Endothelial cell of umbilical vein (primary cell): ENCODE data around the gene ETV1. TPM values are rescaled to one million over a fixed set of nuclear protein-coding genes. Genes with fewer than 3 reads are reported as not detected.

Experiments
- BruUV-seq: library from RNA; stranded (reverse); fragments of 400-500 nt; replicated peaks from 2 replicates; lab custom pipeline; 2021; lab: Mats Ljungman, UMichigan
- CTCF ChIA-PET: fragments of 300-600, 350-600 bp; sonication (Branson Sonifier 250); formaldehyde crosslinking; loops from one replicate; lab custom pipeline; 2021; ENCODE audit warnings: antibody characterized with exemption, inconsistent platforms; lab: Charles Lee
- POLR2A ChIA-PET: fragments of 300-600, 350-600 bp; sonication (Branson Sonifier 250); formaldehyde crosslinking; loops from one replicate; lab custom pipeline; 2021; ENCODE audit warnings: antibody characterized with exemption, inconsistent platforms; lab: Charles Lee
- DNase-seq: peaks from one replicate; pipeline ENCODE4 v3.0.0-alpha.2; 2011; ENCODE audit warnings: low read depth, low spot score
- FAIRE-seq: peaks from 2 replicates; lab custom pipeline; 2011; peaks lifted over from hg19 to GRCh38; lab: Jason Lieb, UNC
- H2AFZ ChIP-seq: 2 replicates; pipeline ENCODE4 v1.6.0; 2012; ENCODE audit warnings: low read depth, low read length, control low read depth, inconsistent platforms
- H3K27ac ChIP-seq: 2 replicates; pipeline ENCODE4 v1.5.1; 2011; ENCODE audit warnings: low read depth, mild to moderate bottlenecking, control low read depth, low read length, moderate library complexity; ENCODE audit not compliant: insufficient read depth
- H3K27me3 ChIP-seq, 2 experiments: 2 replicates each; pipeline versions ENCODE4 v1.6.0 to v1.6.1; 2011; ENCODE audit warnings: low read length in 2 of 2, mixed read lengths in 1 of 2; ENCODE audit not compliant: control insufficient read depth in 2 of 2, insufficient read depth in 2 of 2
- H3K36me3 ChIP-seq, 2 experiments: 2 replicates in 1 of 2; 3 replicates in 1 of 2; pipeline ENCODE4 v1.5.1; 2011; ENCODE audit warnings: low read length in 2 of 2, mild to moderate bottlenecking in 1 of 2, moderate library complexity in 1 of 2; ENCODE audit not compliant: control insufficient read depth in 2 of 2, insufficient read depth in 2 of 2; ENCODE audit errors: extremely low read depth in 1 of 2
- H3K4me1 ChIP-seq: 3 replicates; pipeline ENCODE4 v1.5.1; 2011; ENCODE audit warnings: mild to moderate bottlenecking, low read length; ENCODE audit not compliant: control insufficient read depth, insufficient read depth; ENCODE audit errors: extremely low read depth
- H3K4me2 ChIP-seq: 2 replicates; pipeline ENCODE4 v1.6.1; 2011; ENCODE audit warnings: low read length, control low read depth, mixed read lengths; ENCODE audit not compliant: insufficient read depth
- H3K4me3 ChIP-seq, 3 experiments: fragments of 200-600 bp in 1 of 3; sonication (generic), shearing (Covaris generic) in 1 of 3; replicated peaks in 1 of 3; 2 replicates each; pipeline ENCODE4 v1.5.1; 2011 to 2016; ENCODE audit warnings: control low read depth in 3 of 3, low read length in 3 of 3, mild to moderate bottlenecking in 2 of 3, inconsistent platforms in 1 of 3, low read depth in 1 of 3, moderate library complexity in 1 of 3; ENCODE audit not compliant: insufficient read depth in 1 of 3
- H3K79me2 ChIP-seq: 2 replicates; pipeline ENCODE4 v1.6.0; 2012; ENCODE audit warnings: low read length, inconsistent platforms; ENCODE audit not compliant: control insufficient read depth, insufficient read depth
- H3K9ac ChIP-seq: replicated peaks from 2 replicates; pipeline ENCODE3; 2011; ENCODE audit warnings: low read length, control low read depth; ENCODE audit not compliant: insufficient read depth; ENCODE audit errors: extremely low read depth
- H3K9me1 ChIP-seq: replicated peaks from 3 replicates; pipeline ENCODE4 v1.6.0; 2011; ENCODE audit warnings: mild to moderate bottlenecking, low read length; ENCODE audit not compliant: control insufficient read depth, insufficient read depth; ENCODE audit errors: extremely low read depth
- H3K9me3 ChIP-seq: replicated peaks from 2 replicates; pipeline ENCODE4 v1.5.1; 2012; ENCODE audit warnings: low read length, inconsistent platforms; ENCODE audit not compliant: control insufficient read depth, insufficient read depth
- H4K20me1 ChIP-seq: replicated peaks from 2 replicates; pipeline ENCODE3; 2011; ENCODE audit warnings: mild to moderate bottlenecking, low read length; ENCODE audit not compliant: control insufficient read depth, insufficient read depth; ENCODE audit errors: extremely low read depth
- CTCF ChIP-seq, 2 donors: IDR thresholded peaks; 1 replicate in 1 of 2; 2 replicates in 1 of 2; pipeline ENCODE4 v1.5.1; 2011; ENCODE audit warnings: low read length in 2 of 2, mild to moderate bottlenecking in 2 of 2, moderate library complexity in 2 of 2, control low read depth in 1 of 2, inconsistent platforms in 1 of 2, low read depth in 1 of 2; ENCODE audit not compliant: insufficient read depth in 1 of 2; ENCODE audit errors: extremely low read depth in 1 of 2
- FOS ChIP-seq: IDR thresholded peaks from 2 replicates; pipeline ENCODE4 v1.6.1; 2011; ENCODE audit warnings: mild to moderate bottlenecking, low read length, moderate library complexity, borderline replicate concordance; ENCODE audit not compliant: insufficient read depth
- GATA2 ChIP-seq: IDR thresholded peaks from 2 replicates; pipeline ENCODE4 v1.7.0; 2011; ENCODE audit warnings: low read depth, mild to moderate bottlenecking, moderate library complexity, mixed read lengths, low read length; ENCODE audit not compliant: insufficient read length, insufficient read depth
- JUN ChIP-seq: IDR thresholded peaks from 2 replicates; pipeline ENCODE4 v1.6.1; 2011; ENCODE audit warnings: borderline replicate concordance, low read depth; ENCODE audit not compliant: insufficient read length, insufficient read depth
- MAX ChIP-seq: IDR thresholded peaks from 2 replicates; pipeline ENCODE4 v1.6.1; 2011; ENCODE audit not compliant: insufficient read depth, insufficient read length
- MYC ChIP-seq: IDR thresholded peaks from one replicate; pipeline ENCODE4 v1.6.1; 2011; ENCODE audit warnings: mild to moderate bottlenecking, low read depth, low read length
- dilution Hi-C: fragments of 300-500 bp; cut with MboI; formaldehyde crosslinking; loops from one replicate; pipeline ENCODE4 v1.15.0; 2019; ENCODE audit warnings: low sequenced_read_pairs; ENCODE audit not compliant: extremely low pct_ligation_motif_present
- intact Hi-C: fragments of 100-400 bp; cut with micrococcal nuclease; formaldehyde crosslinking; loops from one replicate; pipeline ENCODE4 v1.10.0; 2022
- polyA plus RNA-seq, 4 experiments: library from polyadenylated mRNA; depleted of rRNA in 3 of 4; stranded (reverse) in 3 of 4; unstranded in 1 of 4; fragments of >200 nt; gene quantifications; 2 replicates each; pipeline versions ENCODE4 v1.2.1 to v1.2.3, GENCODE V29; 2011 to 2012; ENCODE audit warnings: missing spikeins in 1 of 4
- total RNA-seq: library from RNA; stranded (reverse); gene quantifications from 2 replicates; pipeline ENCODE4 v1.2.3, GENCODE V29; 2021

Gene ETV1
- total and polyA plus RNA-seq, 2 donors (not counting 3 experiments of a cell fraction or from before 2014, with no cell fraction given), result 8.4 to 16.6 TPM

GRCh38 chr7:13915891-13916290, 73.6 kb downstream of the ETV1 start:
- Histone ChIP-seq H3K4me1 (peaks cover 20% of the 10 kb centered on the region), H3K9me1 (no peaks in the 10 kb centered on the region), H3K4me2 (no peak overlapping the region), H3K79me2 (no peaks in the 10 kb centered on the region), H2AFZ (no peak overlapping the region), H3K4me3 (no peak overlapping the region), H3K27ac (no peak overlapping the region), H3K9me3 (no peaks in the 10 kb centered on the region), H3K9ac (no peak overlapping the region), H3K27me3 (no peaks in the 10 kb centered on the region), H4K20me1 (no peaks in the 10 kb centered on the region), H3K36me3 (no peaks in the 10 kb centered on the region)
- TF ChIP-seq JUN (no peak), GATA2 (no peak), CTCF (IDR thresholded peaks at IDR 0.05; ENCODE audit: extremely low read depth in 1 of 2, insufficient read depth in 1 of 2, low read depth in 1 of 2, low read length in 2 of 2) (no peak), MAX (no peak), MYC (no peak), FOS (no peak)
- intact Hi-C loops, result loop anchor here (5.0 kb wide), 1 partner anchor 1126 kb away; no protein-coding TSS in a partner anchor
- no TSS peak for BruUV-seq
- dilution Hi-C loops, result no loop called here
- ChIA-PET POLR2A (no interaction called here), CTCF (interaction anchor here (1.2 to 1.3 kb wide), 3 partner anchors 43 to 634 kb away, joined by 3 to 5 read pairs (median 3); partner anchors contain the start of gene ETV1)
- DNase-seq (no peak), FAIRE-seq (no peak)
